ENCODE data around the gene ANAPC4. TPM values are rescaled to one million over a fixed set of nuclear protein-coding genes. Genes with fewer than 3 reads are reported as not detected.

Gene ANAPC4
- total and polyA plus RNA-seq, 2 experiments from 2014 or later, result 18.6 to 23.1 TPM

GRCh38 chr4:25347971-25348370 lies 29.1 kb upstream of the ANAPC4 start:
- DNase-seq (ENCODE audit: low spot score), result no peak
- Histone ChIP-seq H3K9me2 (replicated peaks; ENCODE audit: insufficient read depth) (no peaks in the 10 kb centered on the region), H3K27ac (no peak overlapping the region), H3K27me3 (no peaks in the 10 kb centered on the region), H3K4me2 (no peak overlapping the region), H2AFZ (no peak overlapping the region), H3K9me3 (ENCODE audit: low read depth) (no peaks in the 10 kb centered on the region), H3K79me2 (no peaks in the 10 kb centered on the region), H3K36me3 (replicated peaks; ENCODE audit: insufficient read depth, low read depth) (no peaks in the 10 kb centered on the region), H4K20me1 (ENCODE audit: insufficient read depth, poor library complexity, severe bottlenecking) (no peaks in the 10 kb centered on the region), H3K4me3 (no peak overlapping the region), H3K4me1 (ENCODE audit: insufficient read depth) (no peaks in the 10 kb centered on the region)
- WGBS (ENCODE audit: low lambda C conversion rate, missing lambda C conversion rate), result 94% methylated on average over 2 of the region's 2 CpGs
- no peak for TF ChIP-seq EZH2 (IDR thresholded peaks at IDR 0.05; ENCODE audit: borderline replicate concordance)
- TF ChIP-seq, protein P1, sequence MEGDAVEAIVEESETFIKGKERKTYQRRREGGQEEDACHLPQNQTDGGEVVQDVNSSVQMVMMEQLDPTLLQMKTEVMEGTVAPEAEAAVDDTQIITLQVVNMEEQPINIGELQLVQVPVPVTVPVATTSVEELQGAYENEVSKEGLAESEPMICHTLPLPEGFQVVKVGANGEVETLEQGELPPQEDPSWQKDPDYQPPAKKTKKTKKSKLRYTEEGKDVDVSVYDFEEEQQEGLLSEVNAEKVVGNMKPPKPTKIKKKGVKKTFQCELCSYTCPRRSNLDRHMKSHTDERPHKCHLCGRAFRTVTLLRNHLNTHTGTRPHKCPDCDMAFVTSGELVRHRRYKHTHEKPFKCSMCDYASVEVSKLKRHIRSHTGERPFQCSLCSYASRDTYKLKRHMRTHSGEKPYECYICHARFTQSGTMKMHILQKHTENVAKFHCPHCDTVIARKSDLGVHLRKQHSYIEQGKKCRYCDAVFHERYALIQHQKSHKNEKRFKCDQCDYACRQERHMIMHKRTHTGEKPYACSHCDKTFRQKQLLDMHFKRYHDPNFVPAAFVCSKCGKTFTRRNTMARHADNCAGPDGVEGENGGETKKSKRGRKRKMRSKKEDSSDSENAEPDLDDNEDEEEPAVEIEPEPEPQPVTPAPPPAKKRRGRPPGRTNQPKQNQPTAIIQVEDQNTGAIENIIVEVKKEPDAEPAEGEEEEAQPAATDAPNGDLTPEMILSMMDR (IDR thresholded peaks at IDR 0.05; ENCODE audit: poor library complexity), result no peak
- no peak for TF ChIP-seq EZH2phosphoT487 (IDR thresholded peaks at IDR 0.05; ENCODE audit: low read depth, severe bottlenecking, unreplicated experiment)

DNA sequence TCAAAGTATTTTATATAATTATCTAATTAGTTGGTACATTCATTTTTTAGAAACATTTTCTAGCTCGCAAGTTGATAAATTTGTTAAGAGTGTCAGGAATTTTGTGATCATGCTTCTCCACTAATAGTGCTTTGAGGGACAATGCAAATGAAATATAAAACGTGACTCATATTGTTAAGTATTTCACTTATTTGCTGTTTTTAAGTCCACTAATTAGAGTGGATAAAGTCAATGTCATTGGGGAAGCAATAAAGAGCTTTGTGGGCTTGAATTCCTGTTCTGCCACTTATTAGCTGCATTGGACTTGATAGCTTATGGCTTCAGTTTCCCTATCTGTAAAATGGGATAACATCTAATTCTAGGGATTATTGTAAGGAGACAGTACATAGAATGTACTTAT lies 26.5 kb upstream of the ANAPC4 start:
- TF ChIP-seq, protein P1 (IDR thresholded peaks at IDR 0.05; ENCODE audit: poor library complexity), result no peak
- TF ChIP-seq EZH2 (IDR thresholded peaks at IDR 0.05; ENCODE audit: borderline replicate concordance) (no peak), EZH2phosphoT487 (IDR thresholded peaks at IDR 0.05; ENCODE audit: low read depth, severe bottlenecking, unreplicated experiment) (no peak)
- H4K20me1 ChIP-seq (ENCODE audit: insufficient read depth, poor library complexity, severe bottlenecking), result no peaks in the 10 kb centered on the region
- H2AFZ ChIP-seq, result no peak overlapping the region
- no peak overlapping the region for H3K4me2 ChIP-seq
- H3K9me3 ChIP-seq (ENCODE audit: low read depth), result no peaks in the 10 kb centered on the region
- DNase-seq (ENCODE audit: low spot score), result no peak
- 94% methylated on average over 2 of the region's 2 CpGs for WGBS (ENCODE audit: low lambda C conversion rate, missing lambda C conversion rate)
- H3K9me2 ChIP-seq (replicated peaks; ENCODE audit: insufficient read depth), result no peaks in the 10 kb centered on the region
- H3K36me3 ChIP-seq (replicated peaks; ENCODE audit: insufficient read depth, low read depth), result no peaks in the 10 kb centered on the region
- H3K79me2 ChIP-seq, result no peaks in the 10 kb centered on the region
- H3K4me1 ChIP-seq (ENCODE audit: insufficient read depth), result no peaks in the 10 kb centered on the region
- H3K27me3 ChIP-seq, result no peaks in the 10 kb centered on the region
- no peak overlapping the region for H3K4me3 ChIP-seq
- H3K27ac ChIP-seq, result no peak overlapping the region

GRCh38 chr4:25351777-25352416 lies 25.2 kb upstream of the ANAPC4 start:
- H3K4me1 ChIP-seq (ENCODE audit: insufficient read depth), result no peaks in the 10 kb centered on the region
- H2AFZ ChIP-seq, result no peak overlapping the region
- H3K9me2 ChIP-seq (replicated peaks; ENCODE audit: insufficient read depth), result no peaks in the 10 kb centered on the region
- DNase-seq (ENCODE audit: low spot score), result no peak
- H3K79me2 ChIP-seq, result no peaks in the 10 kb centered on the region
- 74% methylated on average over 4 of the region's 4 CpGs for WGBS (ENCODE audit: low lambda C conversion rate, missing lambda C conversion rate)
- H3K27ac ChIP-seq, result no peak overlapping the region
- H3K4me3 ChIP-seq, result no peak overlapping the region
- no peaks in the 10 kb centered on the region for H3K27me3 ChIP-seq
- no peaks in the 10 kb centered on the region for H4K20me1 ChIP-seq (ENCODE audit: insufficient read depth, poor library complexity, severe bottlenecking)
- no peak for TF ChIP-seq EZH2 (IDR thresholded peaks at IDR 0.05; ENCODE audit: borderline replicate concordance)
- no peak for TF ChIP-seq EZH2phosphoT487 (IDR thresholded peaks at IDR 0.05; ENCODE audit: low read depth, severe bottlenecking, unreplicated experiment)
- TF ChIP-seq, protein P1 (IDR thresholded peaks at IDR 0.05; ENCODE audit: poor library complexity), result no peak
- H3K4me2 ChIP-seq, result no peak overlapping the region
- no peaks in the 10 kb centered on the region for H3K9me3 ChIP-seq (ENCODE audit: low read depth)
- no peaks in the 10 kb centered on the region for H3K36me3 ChIP-seq (replicated peaks; ENCODE audit: insufficient read depth, low read depth)

Measured in hepatocyte (in vitro differentiated cells).